Measurements from ENCODE around the gene DDX17. TPM values are rescaled to one million over a fixed set of nuclear protein-coding genes. Genes with fewer than 3 reads are reported as not detected.
A peak's percentile ranks its signal among the peaks of the same experiment; 100 is the strongest.

The DDX17 gene
- total and polyA plus RNA-seq, 2 of the 4 experiments (the other 2 are of a cell fraction): 240 to 371 TPM

- intact Hi-C loops (cut with micrococcal nuclease) (no loop called here), dilution Hi-C loops (cut with HindIII; ENCODE audit: low sequenced_read_pairs, unreplicated experiment) (no loop called here), in situ Hi-C loops (cut with MboI; ENCODE audit: low sequenced_read_pairs) (no loop called here)
- Histone ChIP-seq H3K4me1 (ENCODE audit: control insufficient read depth, insufficient read depth, low read length) (peaks cover 2% of the 10 kb centered on the region; the same call in 1 of the 2 replicates), H2AK5ac (ENCODE audit: low read depth, low read length) (no peak overlapping the region), H2BK120ac (ENCODE audit: low read depth, low read length) (no peak overlapping the region), H3K4me3 (ENCODE audit: insufficient read depth, low read depth, low read length) (no peak overlapping the region), H3K9me1 (ENCODE audit: insufficient read depth, low read length) (no peaks in the 10 kb centered on the region), H2BK5ac (ENCODE audit: low read depth, low read length, poor library complexity, severe bottlenecking) (no peak overlapping the region), H4K8ac (ENCODE audit: low read depth in 2 of 2, low read length in 2 of 2) (no peak overlapping the region), H2BK20ac (ENCODE audit: low read depth, low read length) (no peak overlapping the region), H3K56ac (ENCODE audit: extremely low read depth, insufficient read depth, low read length) (no peak overlapping the region), H2AFZ (replicated peaks; ENCODE audit: low read length, poor library complexity) (no peak overlapping the region), H3K4ac (ENCODE audit: low read depth, low read length) (no peak overlapping the region), H2AK9ac (replicated peaks; ENCODE audit: low read depth, low read length, poor library complexity) (peak overlapping the region; percentile 81), H3K27me3 (ENCODE audit: control insufficient read depth, insufficient read depth, low read length) (peaks cover 29% of the 10 kb centered on the region), H3K9ac (ENCODE audit: low read depth, low read length) (no peak overlapping the region), H3K36me3 (ENCODE audit: control insufficient read depth, insufficient read depth, low read length) (no peaks in the 10 kb centered on the region), H3K27ac (ENCODE audit: insufficient read depth, low read length) (no peak overlapping the region), H3K79me1 (ENCODE audit: low read depth in 1 of 2, low read length in 2 of 2) (no peaks in the 10 kb centered on the region), H3K9me3 (ENCODE audit: control insufficient read depth, insufficient read depth, low read length) (no peaks in the 10 kb centered on the region), H3K18ac (ENCODE audit: low read depth, low read length) (no peak overlapping the region), H4K20me1 (ENCODE audit: insufficient read depth, low read length) (peaks cover 4% of the 10 kb centered on the region; the same call in 1 of the 2 replicates), H3K4me2 (ENCODE audit: low read depth, low read length) (no peak overlapping the region), H3K23ac (ENCODE audit: low read depth, low read length) (no peak overlapping the region), H4K91ac (ENCODE audit: insufficient read depth, low read depth, low read length) (no peak overlapping the region), H4K5ac (ENCODE audit: low read depth, low read length) (no peak overlapping the region), H2BK15ac (ENCODE audit: low read depth, low read length) (no peak overlapping the region), H3K14ac (replicated peaks; ENCODE audit: low read depth, low read length) (no peak overlapping the region)
- POLR2A ChIA-PET (ENCODE audit: unreplicated experiment): interaction anchor here (0.8 kb wide), 1 partner anchor 9 kb away, joined by 3 read pairs; no protein-coding TSS in a partner anchor
- DNase-seq (no peak), ATAC-seq (ENCODE audit: low read depth) (no peak)
- 62% methylated on average over 5 of the region's 8 CpGs; no CpG with 5 or more reads in 1 of the 2 experiments for WGBS, 2 experiments (ENCODE audit: extremely low coverage in 2 of 2, insufficient read length in 1 of 2)
- no peak for TF ChIP-seq MAZ (IDR thresholded peaks at IDR 0.05; ENCODE audit: borderline replicate concordance, low read depth, low read length)
- no peak for TF ChIP-seq SMC3 (IDR thresholded peaks at IDR 0.05; ENCODE audit: low read depth, low read length)
- no peak for TF ChIP-seq RCOR1 (IDR thresholded peaks at IDR 0.05; ENCODE audit: insufficient replicate concordance, low read length)
- TF ChIP-seq, protein P1, sequence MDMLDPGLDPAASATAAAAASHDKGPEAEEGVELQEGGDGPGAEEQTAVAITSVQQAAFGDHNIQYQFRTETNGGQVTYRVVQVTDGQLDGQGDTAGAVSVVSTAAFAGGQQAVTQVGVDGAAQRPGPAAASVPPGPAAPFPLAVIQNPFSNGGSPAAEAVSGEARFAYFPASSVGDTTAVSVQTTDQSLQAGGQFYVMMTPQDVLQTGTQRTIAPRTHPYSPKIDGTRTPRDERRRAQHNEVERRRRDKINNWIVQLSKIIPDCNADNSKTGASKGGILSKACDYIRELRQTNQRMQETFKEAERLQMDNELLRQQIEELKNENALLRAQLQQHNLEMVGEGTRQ (IDR thresholded peaks at IDR 0.05; ENCODE audit: low read depth, low read length): no peak
- no peak for TF ChIP-seq RFX5 (IDR thresholded peaks at IDR 0.05; ENCODE audit: low read depth, low read length)
- TF ChIP-seq FOS (IDR thresholded peaks at IDR 0.05; ENCODE audit: low read depth, low read length): no peak
- TF ChIP-seq CEBPB (IDR thresholded peaks at IDR 0.05; ENCODE audit: low read depth, low read length): no peak
- no peak for TF ChIP-seq CHD1 (IDR thresholded peaks at IDR 0.05; ENCODE audit: low read depth, low read length)
- no peak for TF ChIP-seq CTCF (conservative IDR thresholded peaks at IDR 0.05; ENCODE audit: low read depth, low read length)
- TF ChIP-seq BHLHE40 (IDR thresholded peaks at IDR 0.05; ENCODE audit: low read depth, low read length): no peak
- no TSS peak for BruUV-seq (replicated peaks)
- CTCF ChIA-PET: no interaction called here
Measured at GRCh38 chr22:38433871-38434270, 72.2 kb downstream of the DDX17 start.
